Mesenchymal stem cell (in vitro differentiated cells and primary cell): ENCODE measurements around the gene PKIB.

Experiments
- DNase-seq: peaks from one replicate; pipeline ENCODE4 v3.0.0-alpha.2; 2013
- H2AFZ ChIP-seq: one replicate; pipeline ENCODE4 v1.6.1; 2013; ENCODE audit warnings: low read depth, mild to moderate bottlenecking, control low read depth, inconsistent platforms, low read length, moderate library complexity
- H2AK5ac ChIP-seq: 2 replicates; pipeline ENCODE4 v1.6.1; 2013; ENCODE audit warnings: low read length, moderate library complexity, mild to moderate bottlenecking, inconsistent platforms; ENCODE audit not compliant: severe bottlenecking
- H2BK120ac ChIP-seq: one replicate; pipeline ENCODE4 v1.6.1; 2013; ENCODE audit warnings: low read depth, mild to moderate bottlenecking, inconsistent platforms, low read length, moderate library complexity
- H2BK12ac ChIP-seq, 2 experiments: one replicate each; pipeline ENCODE4 v1.6.1; 2013; ENCODE audit warnings: inconsistent platforms in 2 of 2, low read length in 2 of 2, mild to moderate bottlenecking in 2 of 2, moderate library complexity in 2 of 2, control low read depth in 1 of 2
- H2BK15ac ChIP-seq: one replicate; pipeline ENCODE4 v1.6.1; 2013; ENCODE audit warnings: mild to moderate bottlenecking, low read depth, inconsistent platforms; ENCODE audit not compliant: poor library complexity, severe bottlenecking
- H2BK5ac ChIP-seq: 2 replicates; pipeline ENCODE4 v1.6.1; 2013; ENCODE audit warnings: low read depth, mild to moderate bottlenecking, low read length, control low read depth, inconsistent platforms; ENCODE audit not compliant: poor library complexity, severe bottlenecking
- H3K14ac ChIP-seq, 2 experiments: one replicate each; pipeline ENCODE4 v1.6.1; 2013; ENCODE audit warnings: inconsistent platforms in 2 of 2, low read length in 2 of 2, control low read depth in 1 of 2, mild to moderate bottlenecking in 1 of 2, moderate library complexity in 1 of 2
- H3K18ac ChIP-seq, 2 experiments: one replicate each; pipeline ENCODE4 v1.6.1; 2013; ENCODE audit warnings: inconsistent platforms in 2 of 2, low read length in 2 of 2, control low read depth in 1 of 2, low read depth in 1 of 2, mild to moderate bottlenecking in 1 of 2
- H3K23ac ChIP-seq, 2 experiments: one replicate each; pipeline ENCODE4 v1.6.1; 2013; ENCODE audit warnings: inconsistent platforms in 2 of 2, low read length in 2 of 2, mild to moderate bottlenecking in 2 of 2, moderate library complexity in 2 of 2, control low read depth in 1 of 2
- H3K27ac ChIP-seq: 2 replicates; pipeline ENCODE4 v1.5.1; 2013; ENCODE audit warnings: mild to moderate bottlenecking, moderate library complexity, low read length, control low read depth, inconsistent platforms; ENCODE audit not compliant: poor library complexity, severe bottlenecking
- H3K27me3 ChIP-seq, 2 experiments: 2 replicates each; pipeline versions ENCODE4 v1.6.1 to v1.7.0; 2013; ENCODE audit warnings: low read length in 2 of 2, mild to moderate bottlenecking in 2 of 2, moderate library complexity in 2 of 2, control low read depth in 1 of 2, inconsistent platforms in 1 of 2; ENCODE audit not compliant: control insufficient read depth in 1 of 2, insufficient read depth in 1 of 2
- H3K36me3 ChIP-seq, 2 experiments: 2 replicates each; pipeline versions ENCODE4 v1.6.1 to v1.7.0; 2013; ENCODE audit warnings: low read length in 2 of 2, control low read depth in 1 of 2, inconsistent platforms in 1 of 2, low read depth in 1 of 2, mild to moderate bottlenecking in 1 of 2; ENCODE audit not compliant: insufficient read depth in 2 of 2, control insufficient read depth in 1 of 2
- H3K4ac ChIP-seq, 2 experiments: one replicate each; pipeline ENCODE4 v1.6.1; 2013; ENCODE audit warnings: inconsistent platforms in 2 of 2, low read length in 2 of 2, mild to moderate bottlenecking in 2 of 2, moderate library complexity in 2 of 2, control low read depth in 1 of 2, low read depth in 1 of 2
- H3K4me1 ChIP-seq: 2 replicates; pipeline ENCODE4 v1.6.1; 2013; ENCODE audit warnings: low read depth, low read length, control low read depth; ENCODE audit not compliant: control insufficient read depth, insufficient read depth
- H3K4me2 ChIP-seq: 2 replicates; pipeline ENCODE4 v1.6.1; 2013; ENCODE audit warnings: low read length, mild to moderate bottlenecking, inconsistent platforms; ENCODE audit not compliant: poor library complexity, severe bottlenecking
- H3K4me3 ChIP-seq, 2 experiments: 2 replicates each; pipeline versions ENCODE4 v1.5.1 to v1.7.0; 2013; ENCODE audit warnings: low read length in 2 of 2, mild to moderate bottlenecking in 2 of 2, control low read depth in 1 of 2, low read depth in 1 of 2; ENCODE audit not compliant: insufficient read depth in 1 of 2
- H3K79me1 ChIP-seq: replicated peaks from 2 replicates; pipeline ENCODE4 v1.6.1; 2013; ENCODE audit warnings: mild to moderate bottlenecking, control low read depth, low read length, inconsistent platforms; ENCODE audit not compliant: poor library complexity, severe bottlenecking
- H3K9ac ChIP-seq: 2 replicates; pipeline ENCODE4 v1.7.0; 2013; ENCODE audit warnings: mild to moderate bottlenecking, low read length, moderate library complexity
- H3K9me3 ChIP-seq: 2 replicates; pipeline ENCODE4 v1.7.0; 2013; ENCODE audit warnings: mild to moderate bottlenecking, low read length; ENCODE audit not compliant: control insufficient read depth
- H4K8ac ChIP-seq: one replicate; pipeline ENCODE4 v1.6.1; 2013; ENCODE audit warnings: inconsistent platforms, mild to moderate bottlenecking, low read length, moderate library complexity
- H4K91ac ChIP-seq: one replicate; pipeline ENCODE4 v1.6.1; 2013; ENCODE audit warnings: mild to moderate bottlenecking, low read length, inconsistent platforms
- WGBS: methylation state at CpG from one replicate; pipeline ENCODE4 v1.1.7; 2013; ENCODE audit warnings: mixed read lengths; 5-methylcytosine and 5-hydroxymethylcytosine counted together

PKIB gene

GRCh38 chr6:122645256-122645655 lies 35.1 kb downstream of the PKIB start:
- Histone ChIP-seq H3K4me2 (no peak overlapping the region), H3K27me3 (no peaks in the 10 kb centered on the region), H3K36me3 (peaks cover 0 to 3% of the 10 kb centered on the region in 2 experiments), H2BK15ac (no peak overlapping the region), H2AK5ac (peak overlapping the region; percentile 44), H3K27ac (no peak overlapping the region), H3K14ac (no peak overlapping the region), H3K4me3 (no peak overlapping the region), H3K18ac (no peak overlapping the region), H3K23ac (peak overlapping the region in 1 of 2 experiments; percentile 5), H3K79me1 (peaks cover 19% of the 10 kb centered on the region), H2BK12ac (no peak overlapping the region), H2BK5ac (no peak overlapping the region), H4K8ac (no peak overlapping the region), H3K4me1 (peaks cover 5% of the 10 kb centered on the region), H4K91ac (no peak overlapping the region), H3K9ac (no peak overlapping the region), H3K9me3 (no peaks in the 10 kb centered on the region), H3K4ac (no peak overlapping the region), H2AFZ (no peak overlapping the region), H2BK120ac (no peak overlapping the region)
- WGBS = 85% methylated on average over 4 of the region's 4 CpGs
- no peak for DNase-seq

GRCh38 chr6:122647765-122648164 lies 37.6 kb downstream of the PKIB start:
- WGBS = 95% methylated on average over 1 of the region's 3 CpGs
- Histone ChIP-seq H3K18ac (peak overlapping the region in 1 of 2 experiments; percentile 8), H3K4me3 (no peak overlapping the region), H3K9ac (no peak overlapping the region), H3K36me3 (no peaks in the 10 kb centered on the region), H4K8ac (no peak overlapping the region), H3K27ac (no peak overlapping the region), H3K14ac (no peak overlapping the region), H4K91ac (no peak overlapping the region), H2BK15ac (no peak overlapping the region), H3K23ac (no peak overlapping the region), H2AFZ (no peak overlapping the region), H2BK12ac (no peak overlapping the region), H3K27me3 (no peaks in the 10 kb centered on the region), H2BK5ac (no peak overlapping the region), H3K9me3 (no peaks in the 10 kb centered on the region), H2AK5ac (peak overlapping the region; percentile 39), H3K4ac (no peak overlapping the region), H3K79me1 (peaks cover 18% of the 10 kb centered on the region), H3K4me2 (no peak overlapping the region), H2BK120ac (no peak overlapping the region), H3K4me1 (peaks cover 2% of the 10 kb centered on the region)
- no peak for DNase-seq

GRCh38 chr6:122648726-122649125 lies 38.5 kb downstream of the PKIB start:
- Histone ChIP-seq H2BK5ac (no peak overlapping the region), H2BK120ac (no peak overlapping the region), H4K8ac (no peak overlapping the region), H4K91ac (no peak overlapping the region), H3K4me2 (no peak overlapping the region), H3K4ac (no peak overlapping the region), H3K36me3 (no peaks in the 10 kb centered on the region), H2AFZ (no peak overlapping the region), H3K4me3 (no peak overlapping the region), H3K18ac (no peak overlapping the region), H3K27ac (no peak overlapping the region), H2BK12ac (peak overlapping the region in 1 of 2 experiments; percentile 61), H3K9me3 (no peaks in the 10 kb centered on the region), H3K4me1 (peaks cover 4% of the 10 kb centered on the region), H3K14ac (no peak overlapping the region), H3K23ac (no peak overlapping the region), H3K79me1 (peaks cover 18% of the 10 kb centered on the region), H3K9ac (no peak overlapping the region), H2BK15ac (no peak overlapping the region), H2AK5ac (no peak overlapping the region), H3K27me3 (no peaks in the 10 kb centered on the region)
- DNase-seq = no peak
- 100% methylated on average over 2 of the region's 2 CpGs for WGBS

- no peak overlapping the region for H3K27ac ChIP-seq
- no peaks in the 10 kb centered on the region for H3K9me3 ChIP-seq
- H4K8ac ChIP-seq = no peak overlapping the region
- no peak overlapping the region for H2AK5ac ChIP-seq
- H3K4me2 ChIP-seq = no peak overlapping the region
- H3K18ac ChIP-seq = no peak overlapping the region
- H3K9ac ChIP-seq = no peak overlapping the region
- H3K27me3 ChIP-seq = no peaks in the 10 kb centered on the region
- no peak overlapping the region for H2BK120ac ChIP-seq
- H2AFZ ChIP-seq = no peak overlapping the region
- H3K4me3 ChIP-seq = no peak overlapping the region
- WGBS = 91% methylated on average over 3 of the region's 3 CpGs
- DNase-seq = no peak
- H2BK12ac ChIP-seq = no peak overlapping the region
- H3K23ac ChIP-seq = no peak overlapping the region
- peaks cover 18% of the 10 kb centered on the region for H3K79me1 ChIP-seq
- H3K4me1 ChIP-seq = peaks cover 4% of the 10 kb centered on the region
- H3K36me3 ChIP-seq = no peaks in the 10 kb centered on the region
- H2BK15ac ChIP-seq = no peak overlapping the region
- H3K14ac ChIP-seq = no peak overlapping the region
- H3K4ac ChIP-seq = no peak overlapping the region
- H4K91ac ChIP-seq = no peak overlapping the region
- no peak overlapping the region for H2BK5ac ChIP-seq
These were observed 39.5 kb downstream of the PKIB start for GRCh38 chr6:122649701-122650100.
